Measurements from ENCODE around the gene HSPA12B.

The HSPA12B gene

DNA sequence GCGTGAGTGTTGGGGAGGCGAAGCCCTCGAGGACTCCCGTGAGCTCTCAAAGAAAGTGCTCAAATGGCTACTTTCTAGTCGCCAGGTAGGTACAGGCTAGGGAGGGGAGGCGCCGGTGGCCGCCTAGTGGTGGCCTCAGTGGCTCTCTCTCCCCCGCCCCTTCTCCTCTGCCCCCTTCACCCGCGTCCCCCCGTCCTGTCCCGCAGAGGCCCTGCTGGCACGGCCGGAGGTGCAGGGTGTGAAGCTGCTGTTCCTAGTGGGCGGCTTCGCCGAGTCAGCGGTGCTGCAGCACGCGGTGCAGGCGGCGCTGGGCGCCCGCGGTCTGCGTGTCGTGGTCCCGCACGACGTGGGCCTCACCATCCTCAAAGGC is 18.8 kb downstream of the HSPA12B start (continued):
- TF ChIP-seq WT1 (tag by site-specific recombination; IDR thresholded peaks at IDR 0.05) = no peak
- TF ChIP-seq ZNF768 (tag by site-specific recombination; IDR thresholded peaks at IDR 0.05) = no peak
- TF ChIP-seq MYNN (tag by site-specific recombination; IDR thresholded peaks at IDR 0.05; ENCODE audit: borderline replicate concordance) = no peak

- no peak overlapping the region for H3K27ac ChIP-seq (ENCODE audit: extremely low read depth, low read depth, low read length)
- H3K4me1 ChIP-seq (ENCODE audit: control insufficient read depth, insufficient read depth, low read length) = peaks cover 4% of the 10 kb centered on the region; the same call in 1 of the 2 replicates
- TF ChIP-seq GLI4 (tag by site-specific recombination; IDR thresholded peaks at IDR 0.05) (no peak), ZNF350 (tag by site-specific recombination; IDR thresholded peaks at IDR 0.05) (no peak), ZIC2 (tag by site-specific recombination; IDR thresholded peaks at IDR 0.05) (no peak), ZNF138 (tag by site-specific recombination; IDR thresholded peaks at IDR 0.05; ENCODE audit: borderline replicate concordance) (no peak)
- TF ChIP-seq, protein P1, sequence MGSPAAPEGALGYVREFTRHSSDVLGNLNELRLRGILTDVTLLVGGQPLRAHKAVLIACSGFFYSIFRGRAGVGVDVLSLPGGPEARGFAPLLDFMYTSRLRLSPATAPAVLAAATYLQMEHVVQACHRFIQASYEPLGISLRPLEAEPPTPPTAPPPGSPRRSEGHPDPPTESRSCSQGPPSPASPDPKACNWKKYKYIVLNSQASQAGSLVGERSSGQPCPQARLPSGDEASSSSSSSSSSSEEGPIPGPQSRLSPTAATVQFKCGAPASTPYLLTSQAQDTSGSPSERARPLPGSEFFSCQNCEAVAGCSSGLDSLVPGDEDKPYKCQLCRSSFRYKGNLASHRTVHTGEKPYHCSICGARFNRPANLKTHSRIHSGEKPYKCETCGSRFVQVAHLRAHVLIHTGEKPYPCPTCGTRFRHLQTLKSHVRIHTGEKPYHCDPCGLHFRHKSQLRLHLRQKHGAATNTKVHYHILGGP (tag by site-specific recombination; IDR thresholded peaks at IDR 0.05) = no peak
- peak overlapping the region; percentile 30 for H3K4me3 ChIP-seq (ENCODE audit: low read depth, low read length)
- H3K36me3 ChIP-seq (ENCODE audit: control insufficient read depth in 2 of 2, insufficient read depth in 1 of 2, low read length in 2 of 2) = peaks cover 0 to 40% of the 10 kb centered on the region in 2 experiments; a peak in 1 of 3 replicates
- ChIA-PET POLR2A (interaction anchor here (0.5 to 3.2 kb wide), 6 partner anchors 13 to 127 kb away, joined by 3 to 17 read pairs (median 4); partner anchors contain the start of genes ADISSP, AP5S1 and CDC25B), CTCF (interaction anchor here (0.5 to 9.8 kb wide), 17 partner anchors 9 to 331 kb away, joined by 3 to 133 read pairs (median 5); partner anchors contain the start of gene ADISSP)
- H3K9me3 ChIP-seq (ENCODE audit: control insufficient read depth, insufficient read depth, low read depth, low read length) = no peaks in the 10 kb centered on the region
Measured at GRCh38 chr20:3751675-3752385, 19.3 kb downstream of the HSPA12B start.

GRCh38 chr20:3752386-3752759 is 19.9 kb downstream of the HSPA12B start:
- Histone ChIP-seq H3K4me3 (ENCODE audit: low read depth, low read length) (no peak overlapping the region), H3K36me3 (ENCODE audit: control insufficient read depth in 2 of 2, insufficient read depth in 1 of 2, low read length in 2 of 2) (peaks cover 0 to 40% of the 10 kb centered on the region in 2 experiments; a peak in 1 of 3 replicates), H3K9me3 (ENCODE audit: control insufficient read depth, insufficient read depth, low read depth, low read length) (no peaks in the 10 kb centered on the region), H3K4me1 (ENCODE audit: control insufficient read depth, insufficient read depth, low read length) (peaks cover 4% of the 10 kb centered on the region; the same call in 1 of the 2 replicates), H3K27ac (ENCODE audit: extremely low read depth, low read depth, low read length) (no peak overlapping the region)
- TF ChIP-seq OSR2 (tag by site-specific recombination; IDR thresholded peaks at IDR 0.05) = no peak
- TF ChIP-seq KLF16 (tag by site-specific recombination; IDR thresholded peaks at IDR 0.05) = no peak
- 0 out of 2 replicates have a peak, but pooled peaks have one; percentile 37 for TF ChIP-seq ZNF600 (tag by site-specific recombination; IDR thresholded peaks at IDR 0.05)
- no peak for TF ChIP-seq ZNF580 (tag by site-specific recombination; IDR thresholded peaks at IDR 0.05)
- no peak for TF ChIP-seq KLF1 (tag by site-specific recombination; IDR thresholded peaks at IDR 0.05)
- TF ChIP-seq BCL11A (tag by site-specific recombination; IDR thresholded peaks at IDR 0.05; ENCODE audit: low read depth) = no peak
- ChIA-PET CTCF (interaction anchor here (0.5 to 9.8 kb wide), 19 partner anchors 8 to 905 kb away, joined by 3 to 133 read pairs (median 5); partner anchors contain the start of genes ADISSP and SPEF1), POLR2A (interaction anchor here (0.5 to 3.2 kb wide), 2 partner anchors 15 to 54 kb away, joined by 3 to 17 read pairs; partner anchors contain the start of gene ADISSP)

- peak; percentile 60 for TF ChIP-seq ZNF654 (tag by site-specific recombination; IDR thresholded peaks at IDR 0.05; ENCODE audit: low read depth)
- TF ChIP-seq ZNF48 (tag by site-specific recombination; IDR thresholded peaks at IDR 0.05) = no peak
- peak; percentile 56; the same call in 1 of the 2 replicates for TF ChIP-seq ZNF2 (tag by site-specific recombination; IDR thresholded peaks at IDR 0.05)
- TF ChIP-seq ZNF23 (tag by site-specific recombination; IDR thresholded peaks at IDR 0.05; ENCODE audit: borderline replicate concordance) = no peak
- TF ChIP-seq ZNF416 (tag by site-specific recombination; IDR thresholded peaks at IDR 0.05) = no peak
- TF ChIP-seq CTCF (tag by site-specific recombination; IDR thresholded peaks at IDR 0.05) = peak; percentile 64; the same call in 1 of the 2 replicates
- CTCF ChIA-PET = interaction anchor here (0.6 to 9.8 kb wide), 21 partner anchors 8 to 906 kb away, joined by 3 to 133 read pairs (median 5); partner anchors contain the start of gene ADISSP
- peaks cover 0 to 46% of the 10 kb centered on the region in 2 experiments; a peak in 1 of 3 replicates for H3K36me3 ChIP-seq (ENCODE audit: control insufficient read depth in 2 of 2, insufficient read depth in 1 of 2, low read length in 2 of 2)
- peaks cover 4% of the 10 kb centered on the region; the same call in 1 of the 2 replicates for H3K4me1 ChIP-seq (ENCODE audit: control insufficient read depth, insufficient read depth, low read length)
- H3K27ac ChIP-seq (ENCODE audit: extremely low read depth, low read depth, low read length) = no peak overlapping the region
- H3K9me3 ChIP-seq (ENCODE audit: control insufficient read depth, insufficient read depth, low read depth, low read length) = no peaks in the 10 kb centered on the region
- POLR2A ChIA-PET = interaction anchor here (0.9 to 3.2 kb wide), 2 partner anchors 15 to 65 kb away, joined by 3 to 17 read pairs; partner anchors contain the start of gene ADISSP
- no peak overlapping the region for H3K4me3 ChIP-seq (ENCODE audit: low read depth, low read length)
Measured at GRCh38 chr20:3753098-3753497, 20.6 kb downstream of the HSPA12B start.
